Right ventricle myocardium superior (tissue), 1 donor: Measurements from ENCODE around the gene TXNDC11. TPM values are rescaled to one million over a fixed set of nuclear protein-coding genes. Genes with fewer than 3 reads are reported as not detected.

ENCODE experiments used
- ATAC-seq: fragments of 200-7000 bp; cut with Tn5 transposase; one replicate; pipeline ENCODE4 v1.9.1; 2020; ENCODE audit warnings: mild to moderate bottlenecking; ENCODE audit not compliant: poor library complexity
- DNase-seq: peaks from one replicate; pipeline ENCODE4 v3.0.0-alpha.2; 2020
- intact Hi-C: fragments of 100-400 bp; cut with DNase I; formaldehyde crosslinking; loops from one replicate; pipeline ENCODE4 v1.11.2; 2022
- total RNA-seq: library from RNA; stranded (reverse); fragmentation: NEBNext Ultra II Directional; extraction: Animal tissue kit (Norgen Biotek cat#: 25700); gene quantifications from one replicate; pipeline ENCODE4 v1.2.1, GENCODE V29; 2021
- donor health status: DM: no; HTN: yes; CAD: no; lungs with severe emphysema.

Gene TXNDC11
- total RNA-seq, 1 donor from 2014 or later: 18.6 TPM

DNA sequence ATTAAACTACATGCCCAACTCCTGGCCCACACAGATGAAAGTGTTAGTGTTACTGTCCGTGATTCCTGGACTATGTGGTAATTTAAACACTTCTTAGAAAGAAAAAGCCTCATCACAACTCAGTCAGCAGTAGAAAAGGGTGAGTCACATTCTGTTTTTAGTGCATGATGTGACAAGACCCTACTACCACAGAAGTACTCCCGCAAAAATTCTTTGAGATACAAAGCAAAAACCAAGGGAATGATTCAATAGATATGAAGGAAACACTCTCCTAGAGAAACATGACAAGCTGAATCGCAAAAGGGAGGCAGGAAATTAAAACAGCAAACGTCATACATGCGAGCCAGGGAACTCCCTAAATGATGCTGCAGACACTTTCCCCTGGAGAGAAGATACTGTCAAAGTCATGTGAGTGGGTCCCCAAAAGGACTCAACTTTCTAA is 60.0 kb downstream of the TXNDC11 start:
- DNase-seq (no peak), ATAC-seq (no peak)
- intact Hi-C loops: no loop called here

DNA sequence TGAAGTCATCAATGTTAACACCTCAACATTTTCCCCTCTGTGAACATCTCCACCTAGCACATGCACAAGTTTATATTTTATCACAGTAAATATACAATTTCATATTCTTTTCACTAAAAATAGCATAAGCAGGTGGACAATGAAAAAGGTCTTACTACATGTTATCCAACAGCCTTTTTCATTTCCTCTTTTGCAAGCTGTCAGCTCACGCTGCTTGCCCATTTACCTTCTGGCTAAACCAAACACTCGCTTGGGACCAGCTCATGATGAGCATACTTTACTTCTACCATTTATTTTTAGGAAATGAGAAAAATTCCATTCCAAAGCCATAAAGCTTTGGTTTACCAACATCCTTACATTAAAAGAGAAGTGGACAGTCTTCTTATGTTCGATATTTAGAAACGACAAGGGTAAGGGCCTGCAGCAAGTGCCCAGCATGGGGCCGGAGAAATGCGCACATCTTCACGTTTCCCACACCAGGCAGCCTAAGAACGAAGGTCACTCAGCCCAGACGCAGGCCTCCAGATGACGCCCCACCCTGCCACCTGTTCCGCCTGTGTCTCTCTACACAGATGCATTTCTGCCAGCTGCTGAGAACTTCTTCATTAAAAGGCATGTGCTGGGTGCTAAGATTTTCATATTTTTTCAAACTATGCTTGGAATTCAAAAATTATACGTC is 60.5 kb downstream of the TXNDC11 start:
- ATAC-seq (no peak), DNase-seq (no peak)
- intact Hi-C loops: no loop called here

DNA sequence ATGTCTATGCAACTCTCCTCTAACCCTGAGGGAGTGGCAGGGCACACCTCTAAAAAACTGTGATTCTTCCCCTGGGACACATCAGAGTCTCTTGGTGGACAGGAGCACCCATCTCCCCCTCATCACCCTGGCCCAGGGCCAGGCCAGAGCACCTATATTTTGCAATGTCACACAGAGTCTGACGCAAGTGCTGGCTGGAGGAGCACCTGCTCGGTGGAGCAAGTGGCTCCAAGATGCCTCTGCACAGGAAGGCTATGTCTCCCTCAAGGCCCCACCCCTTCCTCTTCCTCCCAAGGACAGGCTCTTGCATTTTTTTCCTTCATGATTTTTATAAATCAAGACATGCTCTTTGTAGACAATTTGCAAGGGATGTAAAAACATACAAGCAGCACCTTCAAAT is 61.1 kb downstream of the TXNDC11 start:
- DNase-seq (no peak), ATAC-seq (no peak)
- intact Hi-C loops: no loop called here

DNA sequence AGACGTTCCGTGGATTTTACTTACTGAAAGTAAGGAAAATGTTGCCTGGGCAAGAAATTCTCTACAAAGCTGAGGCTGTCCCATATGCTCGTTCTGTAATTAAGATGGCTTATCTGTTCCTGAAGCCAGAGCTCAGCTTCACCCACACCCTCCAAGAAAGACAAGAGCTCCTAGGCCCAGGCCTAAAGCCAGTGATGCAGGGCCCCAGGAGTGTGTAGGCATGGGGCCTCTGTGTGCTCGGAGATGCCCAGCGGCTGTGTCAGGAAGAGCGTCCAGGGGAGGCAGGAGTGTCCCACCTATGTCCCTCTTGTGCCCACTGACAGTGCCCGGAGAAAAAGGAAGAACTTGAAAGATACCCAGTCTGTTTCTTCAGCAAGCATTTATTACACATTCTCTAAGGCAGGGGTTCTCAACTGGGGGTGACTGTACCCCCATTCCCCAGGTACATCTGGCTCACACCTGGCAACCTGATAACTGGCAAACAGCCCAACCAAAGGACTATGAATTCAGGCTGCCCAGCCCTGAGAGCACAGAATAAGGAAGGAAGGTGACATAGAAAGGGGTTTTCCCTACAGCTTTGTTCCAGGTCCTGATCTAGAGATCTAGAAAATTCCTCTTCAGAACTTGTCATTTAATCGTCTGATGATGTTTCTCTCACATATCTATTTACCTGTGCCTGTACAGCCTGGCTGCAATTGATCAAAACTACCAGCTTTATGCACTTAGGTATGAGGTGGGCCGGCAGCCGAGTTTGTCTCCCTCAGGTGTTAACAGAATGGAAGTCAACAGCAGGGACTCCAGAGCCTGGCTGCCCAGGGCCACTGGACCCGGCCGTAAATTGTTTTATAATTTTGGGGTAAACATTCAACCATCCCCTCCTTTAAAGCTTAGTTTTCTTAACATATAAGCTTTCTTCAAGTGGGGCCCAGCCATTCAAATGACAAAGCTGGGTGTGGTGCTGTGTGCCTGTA is 62.4 kb downstream of the TXNDC11 start:
- no peak for ATAC-seq

DNA sequence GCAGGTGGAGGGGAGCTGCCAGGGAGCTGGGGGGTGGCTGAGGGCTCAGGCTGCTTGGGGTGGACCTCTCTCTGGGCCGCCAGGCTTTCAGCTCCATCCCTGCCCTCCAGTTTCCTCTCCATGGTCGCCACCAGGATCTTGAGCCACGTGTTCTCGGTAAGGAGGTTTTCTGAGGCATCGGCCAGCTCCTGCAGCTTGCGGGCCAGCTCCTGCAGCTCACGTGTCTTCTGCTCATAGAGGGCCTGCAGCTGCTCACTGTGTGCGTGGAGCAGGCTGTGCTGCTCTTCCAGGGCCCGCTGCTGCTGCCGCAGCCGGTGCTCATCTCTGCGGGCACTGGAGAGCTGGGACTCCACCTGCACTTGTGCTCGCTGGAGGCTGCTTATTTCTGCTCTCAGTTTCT is 63.4 kb downstream of the TXNDC11 start:
- no peak for ATAC-seq
- intact Hi-C loops: no loop called here
- DNase-seq: no peak

More for the DNA sequence above, 62.4 kb downstream of the TXNDC11 start:
- no peak for DNase-seq
- intact Hi-C loops: no loop called here

DNA sequence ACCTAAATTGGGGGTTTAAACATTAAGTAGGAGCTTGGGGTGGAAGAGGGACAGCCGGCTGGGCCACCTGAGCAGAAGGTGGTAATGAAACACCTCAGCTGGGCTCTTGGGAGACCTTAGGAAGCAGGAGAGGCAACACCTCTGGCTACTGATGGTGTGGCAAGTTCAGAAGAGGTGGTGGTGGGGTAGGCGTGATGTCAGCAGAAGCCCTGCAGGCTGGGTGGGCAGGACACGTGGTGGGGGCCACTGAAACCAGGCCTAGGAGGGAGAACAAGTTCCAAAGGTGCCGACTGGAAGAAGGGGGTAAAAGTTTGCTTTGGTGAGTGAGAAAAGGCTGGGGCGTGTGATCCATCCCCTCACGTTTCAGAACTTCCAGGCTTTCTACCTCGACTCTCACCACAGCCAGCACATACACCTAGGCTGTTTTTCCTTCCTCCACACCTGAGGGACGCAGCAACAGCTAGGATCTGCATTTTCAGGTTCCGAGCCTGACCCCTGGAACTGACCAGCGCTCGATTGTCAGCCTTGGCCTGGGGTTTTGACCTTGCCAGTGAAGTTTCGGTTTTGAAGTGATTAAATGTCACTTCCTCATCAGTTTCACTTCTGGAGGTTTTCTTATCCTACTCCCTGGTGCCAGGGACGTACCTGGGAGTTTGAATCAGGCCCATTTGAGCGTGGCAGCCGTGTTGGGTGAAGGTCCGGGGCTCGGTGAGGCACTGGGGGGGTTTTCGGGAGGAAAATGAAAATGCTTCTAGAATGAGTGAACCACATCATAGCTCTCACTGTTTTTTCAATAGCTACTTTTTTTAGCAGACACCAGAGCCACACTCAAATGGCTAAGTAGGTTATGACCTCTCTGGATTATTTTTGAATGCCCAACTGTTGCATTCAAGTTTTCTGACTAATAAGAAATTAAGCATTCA is 64.4 kb downstream of the TXNDC11 start:
- DNase-seq (no peak), ATAC-seq (no peak)
- intact Hi-C loops: no loop called here

DNA sequence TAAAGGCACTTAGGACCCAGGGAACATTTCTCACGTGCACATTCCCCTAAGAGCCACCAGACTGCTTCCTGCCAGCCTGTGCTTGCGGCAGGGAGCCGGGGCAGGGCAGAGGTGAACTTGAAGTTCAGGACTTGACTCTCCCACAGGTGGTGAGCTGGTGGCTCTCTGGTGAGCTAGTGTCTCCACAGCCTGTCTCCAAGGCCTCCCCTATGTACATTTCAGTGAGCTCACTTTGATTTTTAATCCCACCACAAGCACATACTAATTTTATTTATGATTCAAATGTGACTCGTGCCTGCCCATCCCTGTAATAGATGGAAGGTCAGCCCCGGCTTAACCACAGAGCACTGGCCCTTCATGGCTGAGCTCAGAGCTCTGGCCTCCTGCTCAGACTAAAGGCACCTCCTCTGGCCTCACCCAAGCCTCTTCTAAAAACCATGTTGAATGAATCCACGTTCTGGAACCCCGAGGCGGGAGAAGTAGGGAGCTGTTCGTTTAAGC is 65.2 kb downstream of the TXNDC11 start:
- intact Hi-C loops: no loop called here
- ATAC-seq: peak; percentile 10
- no peak for DNase-seq

DNA sequence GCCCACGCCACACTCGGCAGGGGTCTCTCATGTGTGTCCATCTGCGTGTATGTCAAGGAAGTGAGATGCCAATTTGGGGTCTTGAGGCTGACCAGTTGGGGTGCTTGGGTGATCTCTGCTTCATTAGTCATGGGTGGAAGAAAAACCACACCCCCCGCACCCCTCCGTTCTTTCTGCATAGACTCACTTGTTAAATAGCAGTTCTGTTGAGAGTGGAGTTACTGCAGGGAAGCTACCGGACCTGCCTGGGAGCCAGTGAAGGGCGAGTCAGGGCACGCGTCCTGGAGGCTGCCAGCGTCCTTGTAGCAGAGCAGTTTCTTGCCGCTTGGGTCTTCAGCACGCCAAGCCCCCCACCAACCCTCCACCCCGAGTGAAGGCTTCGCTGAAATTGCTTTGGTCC is 65.9 kb downstream of the TXNDC11 start:
- intact Hi-C loops: no loop called here
- ATAC-seq (no peak), DNase-seq (no peak)

DNA sequence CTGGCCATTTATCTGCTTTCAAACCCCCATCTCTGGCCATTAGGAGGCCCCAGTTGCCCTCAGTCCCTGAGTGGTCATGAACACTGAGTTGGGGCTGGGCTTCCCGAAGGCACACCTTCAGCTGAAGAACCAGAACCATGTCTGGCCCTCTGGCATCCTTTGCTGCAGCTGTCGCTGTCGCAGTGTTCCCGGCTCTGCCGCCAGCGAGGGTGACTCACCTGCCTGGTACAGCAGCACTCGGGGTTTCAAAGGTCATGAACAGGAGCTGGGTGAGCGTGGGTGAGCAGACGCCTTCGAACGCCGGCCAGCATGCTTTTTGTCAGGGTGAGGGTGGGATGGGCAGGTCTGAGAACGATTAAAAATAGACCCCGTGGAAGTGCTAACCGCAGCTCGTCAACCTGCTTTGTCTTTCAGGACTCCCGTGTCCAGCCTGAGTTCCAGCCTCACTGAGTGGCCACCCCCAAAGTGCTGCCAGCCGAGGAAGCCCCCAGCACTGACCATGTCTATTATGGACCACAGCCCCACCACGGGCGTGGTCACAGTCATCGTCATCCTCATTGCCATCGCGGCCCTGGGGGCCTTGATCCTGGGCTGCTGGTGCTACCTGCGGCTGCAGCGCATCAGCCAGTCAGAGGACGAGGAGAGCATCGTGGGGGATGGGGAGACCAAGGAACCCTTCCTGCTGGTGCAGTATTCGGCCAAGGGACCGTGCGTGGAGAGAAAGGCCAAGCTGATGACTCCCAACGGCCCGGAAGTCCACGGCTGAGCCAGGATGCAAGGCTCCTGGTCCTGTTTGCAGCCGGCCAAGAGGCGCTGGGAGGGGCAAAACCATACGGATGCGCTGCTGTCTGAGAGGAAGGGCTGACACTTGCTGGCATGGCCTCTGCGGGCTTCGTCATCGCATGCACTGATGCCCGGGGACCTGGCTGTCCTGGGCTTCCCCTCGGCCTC is 66.8 kb downstream of the TXNDC11 start:
- DNase-seq: peak; percentile 64
- intact Hi-C loops: no loop called here
- ATAC-seq: peak; percentile 38

DNA sequence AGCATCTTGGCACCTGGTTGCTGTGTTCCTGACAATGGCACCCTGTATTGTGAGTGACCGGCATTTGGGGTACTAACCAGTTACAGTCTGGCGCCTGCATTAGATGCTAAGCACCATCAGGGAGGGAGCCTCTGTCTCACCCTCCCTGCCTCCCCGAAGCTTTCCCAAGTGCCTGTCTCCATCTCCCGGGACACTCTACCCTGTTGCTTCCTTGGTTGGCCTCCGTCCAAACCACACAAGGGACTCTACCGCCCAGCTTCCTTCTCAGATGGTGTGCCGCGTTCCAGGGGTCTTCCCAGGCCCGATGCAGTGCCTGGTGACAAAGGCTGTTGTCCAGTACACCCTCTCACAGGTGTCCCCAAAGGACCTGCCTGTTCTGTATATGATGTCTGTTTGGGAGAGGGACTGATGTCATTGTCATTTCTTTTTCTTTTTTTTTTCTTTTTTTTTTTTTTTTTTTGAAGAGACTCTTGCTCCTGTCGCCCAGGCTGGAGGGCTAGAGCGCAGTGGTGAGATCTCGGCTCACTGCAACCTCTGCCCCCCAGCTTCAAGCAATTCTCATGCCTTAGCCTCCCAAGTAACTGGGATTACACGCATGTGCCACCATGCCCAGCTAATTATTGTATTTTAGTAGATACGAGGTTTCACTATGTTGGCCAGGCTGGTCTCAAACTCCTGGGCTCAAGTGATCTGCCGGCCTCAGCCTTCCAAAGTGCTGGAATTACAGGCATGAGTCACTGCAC is 67.7 kb downstream of the TXNDC11 start:
- no peak for ATAC-seq
- intact Hi-C loops: no loop called here
- DNase-seq: no peak

DNA sequence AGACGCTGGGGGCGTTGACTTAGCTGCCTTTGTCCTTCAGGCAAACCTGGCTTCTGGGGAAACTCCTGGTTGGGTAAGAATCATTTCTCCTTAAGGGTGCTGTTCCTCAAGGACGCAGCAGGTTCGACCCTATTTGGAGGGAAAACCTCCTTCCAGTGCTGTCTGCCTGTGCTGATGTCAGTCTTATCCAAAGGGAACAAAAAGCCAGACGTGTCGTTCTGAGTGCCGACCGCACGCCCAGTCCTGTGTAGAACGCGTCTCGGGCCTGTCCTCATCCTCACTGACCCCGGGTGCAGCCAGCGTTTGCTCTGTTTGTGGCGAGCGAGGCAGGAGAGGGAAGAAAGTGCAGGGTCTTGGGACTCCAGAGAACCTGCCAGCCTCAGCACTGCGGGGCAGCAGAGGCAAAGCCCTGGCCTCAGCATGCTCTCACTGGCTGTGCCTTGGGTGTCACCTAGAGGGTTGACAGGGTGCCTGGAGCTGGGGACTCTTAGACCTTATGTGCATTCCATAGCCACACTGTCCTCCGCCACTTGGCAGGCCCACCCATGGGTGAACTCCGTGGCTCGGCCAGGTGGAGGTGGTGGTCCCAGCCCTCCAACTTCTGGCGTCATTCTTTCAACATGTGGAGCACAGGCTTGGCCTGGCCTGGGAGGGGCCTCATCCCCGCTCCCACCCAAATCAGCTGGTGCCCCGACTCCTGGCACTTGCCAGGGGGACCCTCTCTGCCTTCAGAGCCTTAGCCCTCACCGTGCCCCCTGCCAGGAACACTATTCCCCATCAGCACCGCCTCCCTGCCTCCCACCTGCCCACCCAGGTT is 68.4 kb downstream of the TXNDC11 start:
- DNase-seq (no peak), ATAC-seq (peak; percentile 1)
- intact Hi-C loops: no loop called here

DNA sequence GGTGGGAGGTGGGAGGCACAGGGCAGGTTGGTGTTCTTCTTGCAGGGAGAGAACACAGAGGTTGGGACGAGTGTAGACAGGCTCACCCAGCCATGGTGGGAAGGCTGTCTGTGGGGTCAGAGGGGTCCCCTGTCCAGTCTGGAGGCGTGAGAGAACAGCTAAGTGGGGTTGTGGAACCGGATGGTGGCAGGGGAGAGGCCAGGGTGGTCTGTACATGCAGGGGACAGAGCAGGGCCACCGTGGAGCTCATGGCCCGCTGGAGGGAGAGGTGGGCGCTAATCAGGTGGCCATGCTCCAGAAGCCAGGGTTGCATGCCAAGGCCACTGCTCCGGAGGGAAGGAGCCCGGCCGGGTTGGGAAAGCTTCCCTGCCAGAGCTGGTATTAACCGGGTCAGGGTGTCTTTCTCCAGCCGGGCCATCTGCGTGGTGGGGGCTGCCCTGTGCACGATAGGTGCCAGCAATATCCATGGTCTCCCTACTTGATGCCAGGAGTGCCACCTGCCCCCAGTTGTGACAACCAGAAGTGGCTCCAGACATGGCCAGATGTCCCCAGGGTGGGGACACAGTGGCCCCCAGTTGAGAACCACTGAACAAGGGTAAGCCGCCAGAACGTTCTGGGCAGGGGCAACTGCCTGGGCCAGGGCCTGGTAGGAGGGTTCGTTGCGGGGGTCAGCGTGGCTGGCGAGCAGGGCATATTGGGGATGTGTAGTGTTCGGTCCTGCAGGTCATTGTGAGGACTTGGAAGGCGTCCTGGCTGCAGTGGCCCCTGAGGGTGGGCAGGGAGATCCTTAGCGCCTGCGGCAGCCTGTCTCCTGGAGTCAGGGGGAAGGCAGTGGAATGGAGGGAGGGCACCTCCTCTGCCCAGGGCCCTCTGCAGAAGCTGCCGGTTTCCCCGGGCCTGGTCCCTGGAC is 69.3 kb downstream of the TXNDC11 start:
- intact Hi-C loops: no loop called here
- DNase-seq (no peak), ATAC-seq (peak; percentile 15)

DNA sequence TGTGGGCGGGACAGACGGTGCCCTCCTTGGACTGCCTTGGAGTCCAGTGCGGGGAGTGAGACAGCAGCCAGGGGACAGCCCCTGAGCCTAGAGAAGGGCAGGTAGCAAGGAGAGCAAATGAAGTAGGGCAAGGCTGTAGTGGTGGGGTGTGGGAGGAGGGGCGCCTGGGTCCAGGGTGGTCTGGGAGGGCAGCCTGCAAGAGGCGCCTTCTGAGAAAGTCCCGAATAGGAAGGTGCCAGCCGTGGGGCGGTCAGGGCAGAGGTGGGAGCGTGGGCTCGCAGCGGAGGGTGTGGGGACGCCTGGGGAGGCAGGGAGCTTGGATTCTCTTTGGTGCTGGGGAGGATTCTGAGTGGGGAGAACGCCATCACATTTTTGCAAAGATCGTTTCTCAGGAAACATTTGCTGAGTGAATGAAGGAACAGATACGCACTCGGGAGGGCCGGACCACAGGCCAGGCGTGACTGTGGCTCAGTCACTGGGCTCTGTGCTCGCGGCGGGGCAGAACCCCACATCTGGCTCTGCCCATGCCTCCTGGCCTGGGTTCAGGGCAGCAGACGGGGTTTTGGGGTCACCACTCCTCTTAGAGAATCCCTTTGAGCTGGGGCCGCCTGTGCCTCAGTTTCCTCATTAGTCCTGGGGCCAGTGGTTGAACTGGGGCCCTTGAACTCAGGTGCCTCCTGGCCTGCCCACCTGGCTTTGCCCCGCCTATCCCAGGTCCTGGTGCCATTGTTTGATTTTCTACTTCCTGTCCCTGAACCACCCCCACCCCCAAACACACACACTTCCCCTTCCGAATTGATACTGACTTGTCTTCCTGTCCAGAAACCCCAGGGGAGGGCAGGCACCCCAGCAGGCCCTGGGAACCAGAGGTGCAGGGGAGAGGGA is 70.2 kb downstream of the TXNDC11 start:
- no peak for DNase-seq
- intact Hi-C loops: no loop called here
- no peak for ATAC-seq

DNA sequence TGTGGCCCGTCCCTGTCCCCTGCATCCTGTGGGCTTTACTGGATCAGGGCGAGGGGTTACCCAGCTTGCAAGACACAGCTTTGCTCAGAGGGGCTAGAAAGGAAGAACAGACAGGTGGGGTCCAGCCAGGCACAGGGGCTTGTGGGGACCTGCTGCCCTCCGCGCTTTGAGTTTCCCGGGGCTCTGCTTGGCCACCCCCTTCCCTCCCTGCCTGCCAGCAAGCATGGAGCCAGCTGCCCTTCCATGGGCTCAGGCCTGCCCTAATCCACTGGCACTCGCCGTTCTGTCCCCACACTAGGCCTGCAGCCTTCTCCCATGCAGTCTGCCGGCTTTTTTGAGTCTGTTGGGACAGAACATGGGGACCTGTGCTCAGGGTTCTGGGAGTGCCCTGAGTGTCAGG is 71.0 kb downstream of the TXNDC11 start:
- intact Hi-C loops: no loop called here
- DNase-seq: no peak
- no peak for ATAC-seq
